Type B pancreatic cell (in vitro differentiated cells): ENCODE measurements around the gene GNAI1. TPM values are rescaled to one million over a fixed set of nuclear protein-coding genes. Genes with fewer than 3 reads are reported as not detected.

Experiments used
- DNase-seq: peaks from one replicate; pipeline ENCODE4 v3.0.0; 2021; ENCODE audit warnings: mixed read lengths; ENCODE audit not compliant: unreplicated experiment; ENCODE audit errors: extremely low spot score
- H3K27ac Mint-ChIP-seq: 2 replicates; pipeline ENCODE4 v1.8.0; 2021; ENCODE audit warnings: mild to moderate bottlenecking, mixed read lengths
- H3K27me3 Mint-ChIP-seq: 2 replicates; pipeline ENCODE4 v1.8.0; 2021; ENCODE audit warnings: mixed read lengths
- H3K36me3 Mint-ChIP-seq: 2 replicates; pipeline ENCODE4 v1.8.0; 2021; ENCODE audit warnings: mixed read lengths
- H3K4me1 Mint-ChIP-seq: one replicate; pipeline ENCODE4 v1.8.0; 2021; ENCODE audit warnings: mixed read lengths; ENCODE audit not compliant: unreplicated experiment
- H3K4me3 Mint-ChIP-seq: 2 replicates; pipeline ENCODE4 v1.8.0; 2021; ENCODE audit warnings: mild to moderate bottlenecking, mixed read lengths
- H3K9me3 Mint-ChIP-seq: 2 replicates; pipeline ENCODE4 v1.8.0; 2021; ENCODE audit warnings: mixed read lengths
- CTCF ChIP-seq: fragments of 200-600 bp; sonication (generic); conservative IDR thresholded peaks from 2 replicates; pipeline ENCODE4 v1.5.0; 2021; ENCODE audit warnings: antibody characterized with exemption, mild to moderate bottlenecking
- total RNA-seq: library from RNA; stranded (reverse); gene quantifications from 2 replicates; pipeline ENCODE4 v1.2.1, GENCODE V29; 2021; ENCODE audit warnings: low replicate concordance

GNAI1 gene
- total RNA-seq, 1 donor from 2014 or later, result 39.2 TPM

DNA sequence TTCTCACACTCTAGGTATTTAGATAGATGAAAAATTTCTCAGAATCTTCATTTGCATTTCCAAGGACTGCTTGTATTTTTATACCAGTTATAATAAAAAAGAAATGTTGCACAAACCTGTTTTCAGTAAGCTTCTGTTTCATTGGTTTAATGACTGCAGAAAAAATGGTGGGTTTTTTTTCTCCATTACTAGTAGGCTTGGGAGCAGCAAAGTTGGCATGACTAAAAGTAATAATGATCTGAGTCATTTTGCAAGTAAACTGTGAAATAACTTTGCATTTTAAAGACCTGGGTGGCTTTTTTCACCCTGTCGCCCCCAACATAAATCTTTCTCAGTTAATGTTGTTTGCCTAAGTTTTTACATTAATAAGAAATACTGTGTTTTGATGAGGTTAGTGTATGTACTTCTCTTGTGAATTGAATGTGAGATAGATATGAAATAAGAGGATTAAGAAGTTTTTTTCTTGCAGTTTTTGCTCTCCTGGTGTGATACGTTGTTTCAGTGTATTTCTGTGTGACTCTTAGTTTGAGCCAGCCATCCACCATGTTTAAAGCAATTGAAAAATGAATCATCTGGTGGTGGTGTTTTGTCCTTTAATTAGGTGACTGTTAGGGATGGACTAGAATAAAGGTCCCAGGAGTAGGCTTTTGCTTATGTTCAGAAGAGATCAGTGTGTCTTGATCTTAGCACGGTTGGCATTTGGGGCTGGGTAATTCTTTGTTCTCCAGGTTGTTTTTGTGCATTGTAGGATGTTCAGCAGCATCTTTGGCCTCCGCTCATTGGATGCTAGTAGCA lies 1.8 kb downstream of the GNAI1 start:
- no peak for TF ChIP-seq CTCF
- H3K27ac Mint-ChIP-seq, result peak overlapping the region; percentile 87
- peaks cover 31% of the 10 kb centered on the region for H3K4me1 Mint-ChIP-seq

GRCh38 chr7:80137410-80137809 lies 2.8 kb downstream of the GNAI1 start:
- H3K9me3 Mint-ChIP-seq, result no peaks in the 10 kb centered on the region
- H3K4me3 Mint-ChIP-seq, result peak overlapping the region; percentile 78
- no peak for DNase-seq
- TF ChIP-seq CTCF, result no peak
- H3K36me3 Mint-ChIP-seq, result no peaks in the 10 kb centered on the region
- peaks cover 7% of the 10 kb centered on the region for H3K27me3 Mint-ChIP-seq
- peaks cover 36% of the 10 kb centered on the region for H3K4me1 Mint-ChIP-seq
- H3K27ac Mint-ChIP-seq, result no peak overlapping the region

More for the DNA sequence above, 1.8 kb downstream of the GNAI1 start:
- no peaks in the 10 kb centered on the region for H3K9me3 Mint-ChIP-seq
- peaks cover 9% of the 10 kb centered on the region for H3K27me3 Mint-ChIP-seq
- no peaks in the 10 kb centered on the region for H3K36me3 Mint-ChIP-seq
- no peak for DNase-seq
- H3K4me3 Mint-ChIP-seq, result peak overlapping the region; percentile 89

GRCh38 chr7:80139236-80139635 lies 4.6 kb downstream of the GNAI1 start:
- no peak for TF ChIP-seq CTCF
- peaks cover 40% of the 10 kb centered on the region for H3K4me1 Mint-ChIP-seq
- H3K36me3 Mint-ChIP-seq, result no peaks in the 10 kb centered on the region
- H3K27ac Mint-ChIP-seq, result no peak overlapping the region
- H3K9me3 Mint-ChIP-seq, result no peaks in the 10 kb centered on the region
- peak overlapping the region; percentile 73 for H3K4me3 Mint-ChIP-seq
- H3K27me3 Mint-ChIP-seq, result peaks cover 7% of the 10 kb centered on the region
- no peak for DNase-seq

DNA sequence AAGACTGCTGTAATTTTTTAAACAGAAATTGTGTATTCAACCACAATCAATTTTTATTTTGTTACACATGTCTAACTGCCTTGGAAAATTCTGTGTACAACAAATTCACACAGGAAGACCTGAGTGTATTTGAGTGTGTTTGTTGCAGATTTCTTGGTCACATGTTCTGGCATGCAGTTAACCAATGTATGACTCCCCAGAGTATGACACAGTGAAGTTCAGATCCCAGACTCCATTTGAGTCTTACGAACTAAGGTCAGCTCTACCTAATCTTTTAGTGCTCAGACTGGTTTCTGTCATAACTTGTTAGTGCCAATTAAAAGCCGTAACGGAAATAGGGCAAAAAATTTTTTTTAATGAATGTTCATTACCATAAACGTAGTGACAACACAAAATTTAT lies 5.8 kb downstream of the GNAI1 start:
- Mint-ChIP-seq H3K27me3 (peaks cover 7% of the 10 kb centered on the region), H3K4me3 (no peak overlapping the region), H3K9me3 (no peaks in the 10 kb centered on the region), H3K4me1 (peaks cover 46% of the 10 kb centered on the region), H3K36me3 (no peaks in the 10 kb centered on the region), H3K27ac (no peak overlapping the region)
- TF ChIP-seq CTCF, result no peak
- no peak for DNase-seq

DNA sequence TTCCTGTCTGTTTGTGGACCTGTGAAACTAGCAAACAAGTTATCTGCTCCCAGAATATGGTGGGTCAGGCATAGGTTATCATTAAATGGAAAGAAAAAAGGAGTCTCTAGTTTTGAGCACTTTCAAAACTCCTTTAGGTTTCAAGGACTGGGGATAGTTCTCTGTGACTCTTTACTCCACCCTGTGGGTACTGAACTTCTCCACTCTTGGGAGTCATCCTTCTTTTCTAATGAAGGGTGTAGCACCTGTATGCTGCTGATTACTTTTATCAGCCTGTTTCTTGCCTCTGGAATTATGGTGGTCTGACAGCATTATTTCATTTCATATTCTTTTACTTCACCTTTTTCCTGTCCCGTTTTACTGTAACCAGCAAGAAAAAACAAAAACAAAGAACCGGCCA lies 6.7 kb downstream of the GNAI1 start:
- no peak overlapping the region for H3K27ac Mint-ChIP-seq
- no peaks in the 10 kb centered on the region for H3K9me3 Mint-ChIP-seq
- no peak for TF ChIP-seq CTCF
- peaks cover 3% of the 10 kb centered on the region for H3K27me3 Mint-ChIP-seq
- no peaks in the 10 kb centered on the region for H3K36me3 Mint-ChIP-seq
- no peak for DNase-seq
- peaks cover 56% of the 10 kb centered on the region for H3K4me1 Mint-ChIP-seq
- no peak overlapping the region for H3K4me3 Mint-ChIP-seq
